Mucosa of descending colon (tissue), 3 donors: ENCODE results near the gene TPP1. TPM values are rescaled to one million over a fixed set of nuclear protein-coding genes. Genes with fewer than 3 reads are reported as not detected.

Experiments used
- ATAC-seq: fragments of 200-7000 bp; cut with Tn5 transposase; one replicate; pipeline ENCODE4 v1.9.1; 2020; ENCODE audit warnings: mild to moderate bottlenecking, moderate library complexity
- DNase-seq, 3 donors: peaks; one replicate each; pipeline ENCODE4 v3.0.0-alpha.2; 2020
- H3K36me3 ChIP-seq: fragments of 200-600 bp; one replicate; pipeline ENCODE4 v1.8.0; 2021; ENCODE audit warnings: low read depth, mild to moderate bottlenecking
- H3K4me1 ChIP-seq: fragments of 200-600 bp; one replicate; pipeline ENCODE4 v1.8.0; 2021; ENCODE audit warnings: low read depth, mild to moderate bottlenecking
- H3K4me3 ChIP-seq: fragments of 200-600 bp; one replicate; pipeline ENCODE4 v1.8.0; 2021; ENCODE audit warnings: mild to moderate bottlenecking
- H3K9me3 ChIP-seq: fragments of 200-600 bp; one replicate; pipeline ENCODE4 v1.8.0; 2021; ENCODE audit warnings: mild to moderate bottlenecking
- CTCF ChIP-seq: fragments of 200-600 bp; IDR thresholded peaks from one replicate; pipeline ENCODE4 v1.8.0; 2022; ENCODE audit warnings: antibody characterized with exemption, mild to moderate bottlenecking
- intact Hi-C, 2 donors: fragments of 100-400 bp; cut with DNase I in 1 of 2; cut with micrococcal nuclease in 1 of 2; formaldehyde crosslinking; loops; one replicate each; pipeline versions ENCODE4 v1.11.0 to v1.11.1; 2022; cut with DNase I, micrococcal nuclease
- total RNA-seq, 3 donors: library from RNA; stranded (reverse); fragmentation: NEBNext Ultra II Directional in 2 of 3; extraction: Animal tissue kit (Norgen Biotek cat#: 25700) in 2 of 3; gene quantifications; one replicate each; pipeline versions ENCODE4 v1.2.1 to v1.2.4, GENCODE V29; 2021 to 2023
- donor health status: DM: no; HTN: no; CAD: no; lungs with moderate emphysema.
- donor health status: DM: no; HTN: no; CAD: no.
- donor health status: DM: no; HTN: yes; CAD: no.

Gene TPP1
- total RNA-seq, 3 donors from 2014 or later = 86.4 to 116 (median 93.8) TPM

- Histone ChIP-seq H3K9me3 (no peaks in the 10 kb centered on the region), H3K4me1 (peaks cover 29% of the 10 kb centered on the region), H3K36me3 (no peaks in the 10 kb centered on the region), H3K4me3 (peak overlapping the region; percentile 91)
- no peak for ATAC-seq
- intact Hi-C loops = loop anchor here in 1 of 2 donors (10.0 kb wide), 1 partner anchor 82 kb away; the partner anchor contains the start of gene MRPL17
- no peak for DNase-seq
- TF ChIP-seq CTCF = no peak
Observed at GRCh38 chr11:6602096-6602940, 16.9 kb downstream of the TPP1 start.

GRCh38 chr11:6601041-6601461 lies 18.2 kb downstream of the TPP1 start:
- Histone ChIP-seq H3K9me3 (no peaks in the 10 kb centered on the region), H3K36me3 (no peaks in the 10 kb centered on the region), H3K4me1 (peaks cover 18% of the 10 kb centered on the region), H3K4me3 (no peak overlapping the region)
- intact Hi-C loops = loop anchor here in 1 of 2 donors (10.0 kb wide), 1 partner anchor 84 kb away; the partner anchor contains the start of gene MRPL17
- ATAC-seq = no peak
- no peak for DNase-seq
- TF ChIP-seq CTCF = no peak

GRCh38 chr11:6599881-6600390 lies 19.3 kb downstream of the TPP1 start:
- H3K4me1 ChIP-seq = peaks cover 12% of the 10 kb centered on the region
- DNase-seq = no peak
- no peaks in the 10 kb centered on the region for H3K36me3 ChIP-seq

GRCh38 chr11:6599449-6599848 lies 19.8 kb downstream of the TPP1 start:
- TF ChIP-seq CTCF = no peak
- intact Hi-C loops = loop anchor here in 1 of 2 donors (10.0 kb wide), 1 partner anchor 55 kb away; no protein-coding TSS in a partner anchor
- Histone ChIP-seq H3K4me1 (peaks cover 12% of the 10 kb centered on the region), H3K36me3 (no peaks in the 10 kb centered on the region), H3K9me3 (no peaks in the 10 kb centered on the region), H3K4me3 (no peak overlapping the region)
- DNase-seq = no peak
- ATAC-seq = no peak

More at GRCh38 chr11:6599881-6600390, 19.3 kb downstream of the TPP1 start:
- intact Hi-C loops = loop anchor here in 1 of 2 donors (10.0 kb wide), 2 partner anchors 55 to 85 kb away; partner anchors contain the start of gene MRPL17
- TF ChIP-seq CTCF = no peak
- no peak for ATAC-seq
- Histone ChIP-seq H3K4me3 (no peak overlapping the region), H3K9me3 (no peaks in the 10 kb centered on the region)

GRCh38 chr11:6598555-6598954 lies 20.7 kb downstream of the TPP1 start:
- intact Hi-C loops = loop anchor here in 1 of 2 donors (10.0 kb wide), 1 partner anchor 54 kb away; no protein-coding TSS in a partner anchor
- H3K36me3 ChIP-seq = no peaks in the 10 kb centered on the region
- DNase-seq (no peak), ATAC-seq (no peak)
- H3K4me3 ChIP-seq = no peak overlapping the region
- no peaks in the 10 kb centered on the region for H3K9me3 ChIP-seq
- H3K4me1 ChIP-seq = peaks cover 12% of the 10 kb centered on the region
- no peak for TF ChIP-seq CTCF
